MG63 (cell line): Measurements from ENCODE around the gene NTNG2. TPM values are rescaled to one million over a fixed set of nuclear protein-coding genes. Genes with fewer than 3 reads are reported as not detected.
"Not testable (repeated sequence)": the region's sequence is repeated elsewhere in the genome, so short reads cannot be mapped to it uniquely, and the experiment has no call there.

Experiments used
- DNase-seq: peaks from one replicate; pipeline ENCODE4 v3.0.0-alpha.2; 2020
- H3K27me3 ChIP-seq: fragments of 250-450 bp; sonication (Bioruptor Pico); 2 replicates; pipeline ENCODE4 v1.5.1; 2020; ENCODE audit warnings: mild to moderate bottlenecking, moderate library complexity
- H3K36me3 ChIP-seq: fragments of 250-450 bp; sonication (Bioruptor Pico); 2 replicates; pipeline ENCODE4 v1.5.1; 2020; ENCODE audit warnings: mild to moderate bottlenecking, moderate library complexity
- H3K4me3 ChIP-seq: fragments of 250-450 bp; sonication (Bioruptor Pico); 2 replicates; pipeline ENCODE4 v1.5.1; 2020; ENCODE audit warnings: mild to moderate bottlenecking, moderate library complexity
- H3K9me3 ChIP-seq: fragments of 250-450 bp; sonication (Bioruptor Pico); 2 replicates; pipeline ENCODE4 v1.5.1; 2020; ENCODE audit warnings: mild to moderate bottlenecking, moderate library complexity
- total RNA-seq: library from RNA; depleted of rRNA; stranded (reverse); fragments of >200 nt; shearing (Covaris generic); gene quantifications from 2 replicates; pipeline ENCODE4 v1.2.3, GENCODE V29; 2014; ENCODE audit warnings: low replicate concordance; rRNA removed

Gene NTNG2
- total RNA-seq: 0.10 and 0.27 TPM in 2 replicates

- peaks cover 53% of the 10 kb centered on the region for H3K27me3 ChIP-seq
- no peaks in the 10 kb centered on the region for H3K36me3 ChIP-seq
- peak within 1 kb of the TSS; percentile 43 for H3K4me3 ChIP-seq
- no peaks in the 10 kb centered on the region for H3K9me3 ChIP-seq
- DNase-seq: no peak
Observed at GRCh38 chr9:132161743-132162184, at the start of gene NTNG2. NTNG2 (plus strand) TSS chr9:132162058; CDS start chr9:132166832, 4,774 bp downstream.

- DNase-seq: peak; percentile 50
- peaks cover 20% of the 10 kb centered on the region for H3K27me3 ChIP-seq
- H3K4me3 ChIP-seq: no peak overlapping the region
- H3K9me3 ChIP-seq: no peaks in the 10 kb centered on the region; the same call in 1 of the 2 replicates
- H3K36me3 ChIP-seq: no peaks in the 10 kb centered on the region
Observed at GRCh38 chr9:132114102-132114707, 47.7 kb upstream of the NTNG2 start.

GRCh38 chr9:132116583-132116982 is 45.3 kb upstream of the NTNG2 start:
- peaks cover 20% of the 10 kb centered on the region for H3K27me3 ChIP-seq
- no peaks in the 10 kb centered on the region for H3K36me3 ChIP-seq
- no peak overlapping the region for H3K4me3 ChIP-seq
- H3K9me3 ChIP-seq: no peaks in the 10 kb centered on the region; the same call in 1 of the 2 replicates
- DNase-seq: no peak

GRCh38 chr9:132117694-132118093 is 44.2 kb upstream of the NTNG2 start:
- no peaks in the 10 kb centered on the region; the same call in 1 of the 2 replicates for H3K9me3 ChIP-seq
- H3K27me3 ChIP-seq: peaks cover 14% of the 10 kb centered on the region
- H3K4me3 ChIP-seq: no peak overlapping the region

GRCh38 chr9:132121021-132121420 is 40.8 kb upstream of the NTNG2 start:
- Histone ChIP-seq H3K36me3 (no peaks in the 10 kb centered on the region), H3K9me3 (no peaks in the 10 kb centered on the region), H3K4me3 (no peak overlapping the region), H3K27me3 (peaks cover 37% of the 10 kb centered on the region)
- DNase-seq: no peak

More at GRCh38 chr9:132117694-132118093, 44.2 kb upstream of the NTNG2 start:
- DNase-seq: no peak
- no peaks in the 10 kb centered on the region for H3K36me3 ChIP-seq

GRCh38 chr9:132124800-132125199 is 37.1 kb upstream of the NTNG2 start:
- no peaks in the 10 kb centered on the region for H3K36me3 ChIP-seq
- DNase-seq: no peak
- peaks cover 46% of the 10 kb centered on the region for H3K27me3 ChIP-seq
- H3K9me3 ChIP-seq: no peaks in the 10 kb centered on the region
- H3K4me3 ChIP-seq: no peak overlapping the region

- H3K4me3 ChIP-seq: no peak overlapping the region
- DNase-seq: no peak
- peaks cover 46% of the 10 kb centered on the region for H3K27me3 ChIP-seq
- no peaks in the 10 kb centered on the region for H3K9me3 ChIP-seq
- no peaks in the 10 kb centered on the region for H3K36me3 ChIP-seq
Observed at GRCh38 chr9:132125361-132125760, 36.5 kb upstream of the NTNG2 start.

- Histone ChIP-seq H3K9me3 (no peaks in the 10 kb centered on the region), H3K4me3 (no peak overlapping the region), H3K36me3 (no peaks in the 10 kb centered on the region), H3K27me3 (peaks cover 46% of the 10 kb centered on the region)
- no peak for DNase-seq
Observed at GRCh38 chr9:132125944-132126679, 35.7 kb upstream of the NTNG2 start.

GRCh38 chr9:132126680-132127236 is 35.1 kb upstream of the NTNG2 start:
- Histone ChIP-seq H3K9me3 (no peaks in the 10 kb centered on the region), H3K36me3 (no peaks in the 10 kb centered on the region), H3K4me3 (no peak overlapping the region), H3K27me3 (peaks cover 46% of the 10 kb centered on the region)
- DNase-seq: no peak

- DNase-seq: no peak
- no peaks in the 10 kb centered on the region for H3K36me3 ChIP-seq
- H3K9me3 ChIP-seq: no peaks in the 10 kb centered on the region
- H3K4me3 ChIP-seq: no peak overlapping the region
- H3K27me3 ChIP-seq: peaks cover 40% of the 10 kb centered on the region
Observed at GRCh38 chr9:132127888-132128534, 33.8 kb upstream of the NTNG2 start.

GRCh38 chr9:132129535-132129934 is 32.3 kb upstream of the NTNG2 start:
- no peaks in the 10 kb centered on the region for H3K9me3 ChIP-seq
- peaks cover 26% of the 10 kb centered on the region for H3K27me3 ChIP-seq
- H3K36me3 ChIP-seq: no peaks in the 10 kb centered on the region
- DNase-seq: no peak
- H3K4me3 ChIP-seq: no peak overlapping the region

GRCh38 chr9:132134085-132134484 is 27.8 kb upstream of the NTNG2 start:
- H3K27me3 ChIP-seq, H3K9me3 ChIP-seq: not testable (repeated sequence)
- DNase-seq: peak; percentile 15

GRCh38 chr9:132135456-132135855 is 26.4 kb upstream of the NTNG2 start:
- no peak for DNase-seq
- Histone ChIP-seq H3K9me3 (no peaks in the 10 kb centered on the region), H3K4me3 (no peak overlapping the region), H3K27me3 (peaks cover 10% of the 10 kb centered on the region), H3K36me3 (no peaks in the 10 kb centered on the region)

More at GRCh38 chr9:132134085-132134484, 27.8 kb upstream of the NTNG2 start:
- H3K4me3 ChIP-seq, H3K36me3 ChIP-seq: not testable (repeated sequence)

GRCh38 chr9:132136151-132136780 is 25.6 kb upstream of the NTNG2 start:
- no peak overlapping the region for H3K4me3 ChIP-seq
- H3K36me3 ChIP-seq: no peaks in the 10 kb centered on the region
- peaks cover 18% of the 10 kb centered on the region for H3K27me3 ChIP-seq
- no peak for DNase-seq
- no peaks in the 10 kb centered on the region for H3K9me3 ChIP-seq

- DNase-seq: peak; percentile 63
- Histone ChIP-seq H3K4me3 (peak overlapping the region; percentile 12; the same call in 1 of the 2 replicates), H3K36me3 (no peaks in the 10 kb centered on the region), H3K27me3 (peaks cover 41% of the 10 kb centered on the region), H3K9me3 (no peaks in the 10 kb centered on the region)
Observed at GRCh38 chr9:132141344-132141947, 20.4 kb upstream of the NTNG2 start.

- Histone ChIP-seq H3K36me3 (no peaks in the 10 kb centered on the region), H3K27me3 (peaks cover 39% of the 10 kb centered on the region), H3K9me3 (no peaks in the 10 kb centered on the region), H3K4me3 (no peak overlapping the region)
- no peak for DNase-seq
Observed at GRCh38 chr9:132141948-132142594, 19.8 kb upstream of the NTNG2 start.
